ENCODE results near the gene ZNF397. TPM values are rescaled to one million over a fixed set of nuclear protein-coding genes. Genes with fewer than 3 reads are reported as not detected.

Gene ZNF397
- total RNA-seq, 4 donors from 2014 or later: 25.4 to 38.0 (median 29.6) TPM

DNA sequence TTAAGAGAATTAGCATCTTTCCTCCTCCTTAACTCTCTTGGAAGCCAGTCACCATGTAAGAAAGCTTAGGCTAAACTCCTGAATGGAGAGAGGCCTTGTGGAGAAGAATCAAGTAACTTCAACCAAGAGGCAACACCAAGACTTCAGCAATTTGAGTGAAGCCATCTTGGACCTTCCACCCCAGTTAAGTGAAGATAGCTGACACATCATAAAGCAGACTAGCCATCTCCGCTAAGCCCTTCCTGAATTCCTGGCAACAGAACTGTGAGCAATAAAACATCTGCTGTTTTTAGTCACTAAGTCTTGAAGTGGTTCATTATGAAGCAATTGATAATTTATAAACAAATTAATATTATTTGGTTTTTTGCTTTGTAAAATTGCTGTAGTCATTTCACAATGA, 1.5 kb upstream of the ZNF397 start:
- peaks cover 0 to 19% (median 0%) of the 10 kb centered on the region in 3 donors for H3K36me3 ChIP-seq

GRCh38 chr18:35241448-35241804, 592 bp downstream of the ZNF397 start:
- Histone ChIP-seq H3K4me1 (peaks cover 0 to 8% (median 4%) of the 10 kb centered on the region in 4 donors), H3K27me3 (no peaks in the 10 kb centered on the region), H3K9me3 (no peaks in the 10 kb centered on the region), H3K36me3 (peaks cover 0 to 40% (median 0%) of the 10 kb centered on the region in 3 donors), H3K4me3 (peak overlapping the region; percentile 54 to 96 (median 78)), H3K27ac (peak overlapping the region; percentile 93 to 98 (median 96))
- TF ChIP-seq POLR2A (IDR thresholded peaks at IDR 0.05): no peak
- TF ChIP-seq, protein P1, sequence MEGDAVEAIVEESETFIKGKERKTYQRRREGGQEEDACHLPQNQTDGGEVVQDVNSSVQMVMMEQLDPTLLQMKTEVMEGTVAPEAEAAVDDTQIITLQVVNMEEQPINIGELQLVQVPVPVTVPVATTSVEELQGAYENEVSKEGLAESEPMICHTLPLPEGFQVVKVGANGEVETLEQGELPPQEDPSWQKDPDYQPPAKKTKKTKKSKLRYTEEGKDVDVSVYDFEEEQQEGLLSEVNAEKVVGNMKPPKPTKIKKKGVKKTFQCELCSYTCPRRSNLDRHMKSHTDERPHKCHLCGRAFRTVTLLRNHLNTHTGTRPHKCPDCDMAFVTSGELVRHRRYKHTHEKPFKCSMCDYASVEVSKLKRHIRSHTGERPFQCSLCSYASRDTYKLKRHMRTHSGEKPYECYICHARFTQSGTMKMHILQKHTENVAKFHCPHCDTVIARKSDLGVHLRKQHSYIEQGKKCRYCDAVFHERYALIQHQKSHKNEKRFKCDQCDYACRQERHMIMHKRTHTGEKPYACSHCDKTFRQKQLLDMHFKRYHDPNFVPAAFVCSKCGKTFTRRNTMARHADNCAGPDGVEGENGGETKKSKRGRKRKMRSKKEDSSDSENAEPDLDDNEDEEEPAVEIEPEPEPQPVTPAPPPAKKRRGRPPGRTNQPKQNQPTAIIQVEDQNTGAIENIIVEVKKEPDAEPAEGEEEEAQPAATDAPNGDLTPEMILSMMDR (IDR thresholded peaks at IDR 0.05): no peak
- no peak for DNase-seq

More for the DNA sequence above, 1.5 kb upstream of the ZNF397 start:
- no peaks in the 10 kb centered on the region for H3K27me3 ChIP-seq
- H3K27ac ChIP-seq: no peak overlapping the region
- no peak for DNase-seq
- no peak overlapping the region for H3K4me3 ChIP-seq
- no peaks in the 10 kb centered on the region for H3K9me3 ChIP-seq
- TF ChIP-seq, protein P1 (IDR thresholded peaks at IDR 0.05): no peak
- TF ChIP-seq POLR2A (IDR thresholded peaks at IDR 0.05): no peak
- peaks cover 0 to 8% (median 4%) of the 10 kb centered on the region in 4 donors for H3K4me1 ChIP-seq

DNA sequence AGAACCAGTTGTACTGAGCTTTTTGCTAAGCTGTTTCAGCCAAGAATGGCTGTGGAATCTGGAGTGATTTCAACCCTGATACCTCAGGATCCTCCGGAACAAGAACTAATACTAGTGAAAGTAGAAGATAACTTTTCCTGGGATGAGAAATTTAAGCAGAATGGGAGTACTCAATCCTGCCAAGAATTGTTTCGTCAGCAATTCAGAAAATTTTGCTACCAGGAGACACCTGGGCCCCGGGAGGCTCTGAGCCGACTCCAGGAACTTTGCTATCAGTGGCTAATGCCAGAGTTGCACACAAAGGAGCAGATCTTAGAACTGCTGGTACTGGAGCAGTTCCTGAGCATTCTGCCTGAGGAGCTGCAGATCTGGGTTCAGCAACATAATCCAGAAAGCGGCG, 1.6 kb downstream of the ZNF397 start:
- no peak for TF ChIP-seq POLR2A (IDR thresholded peaks at IDR 0.05)
- TF ChIP-seq, protein P1 (IDR thresholded peaks at IDR 0.05): no peak
- Histone ChIP-seq H3K9me3 (no peaks in the 10 kb centered on the region), H3K27me3 (no peaks in the 10 kb centered on the region), H3K4me1 (peaks cover 0 to 8% (median 4%) of the 10 kb centered on the region in 4 donors), H3K4me3 (no peak overlapping the region), H3K27ac (no peak overlapping the region), H3K36me3 (peaks cover 0 to 40% (median 0%) of the 10 kb centered on the region in 3 donors)
- no peak for DNase-seq

DNA sequence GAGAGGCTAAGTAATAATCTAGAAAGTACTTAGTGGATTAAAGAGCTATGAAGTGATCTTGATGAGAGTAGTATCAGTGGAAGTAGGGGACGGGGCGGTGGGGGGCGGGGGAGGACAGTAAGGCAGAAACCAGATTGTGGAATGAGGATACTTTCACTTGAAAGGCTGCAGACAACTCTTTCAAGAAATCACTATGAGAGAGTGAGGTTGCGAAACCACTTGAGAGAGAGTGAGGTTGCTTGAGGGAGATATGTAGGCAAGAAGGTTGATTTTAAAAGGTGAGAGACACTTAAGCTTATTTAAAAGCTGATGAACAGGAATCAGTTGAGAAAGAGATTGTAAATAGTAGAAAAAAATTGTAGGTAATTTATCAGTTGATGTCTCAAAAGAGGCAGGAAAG, 3.8 kb downstream of the ZNF397 start:
- Histone ChIP-seq H3K36me3 (peaks cover 0 to 56% (median 0%) of the 10 kb centered on the region in 3 donors), H3K4me1 (peaks cover 0 to 8% (median 4%) of the 10 kb centered on the region in 4 donors), H3K4me3 (no peak overlapping the region), H3K9me3 (no peaks in the 10 kb centered on the region), H3K27ac (no peak overlapping the region), H3K27me3 (no peaks in the 10 kb centered on the region)
- no peak for TF ChIP-seq POLR2A (IDR thresholded peaks at IDR 0.05)
- TF ChIP-seq, protein P1 (IDR thresholded peaks at IDR 0.05): no peak
- no peak for DNase-seq

DNA sequence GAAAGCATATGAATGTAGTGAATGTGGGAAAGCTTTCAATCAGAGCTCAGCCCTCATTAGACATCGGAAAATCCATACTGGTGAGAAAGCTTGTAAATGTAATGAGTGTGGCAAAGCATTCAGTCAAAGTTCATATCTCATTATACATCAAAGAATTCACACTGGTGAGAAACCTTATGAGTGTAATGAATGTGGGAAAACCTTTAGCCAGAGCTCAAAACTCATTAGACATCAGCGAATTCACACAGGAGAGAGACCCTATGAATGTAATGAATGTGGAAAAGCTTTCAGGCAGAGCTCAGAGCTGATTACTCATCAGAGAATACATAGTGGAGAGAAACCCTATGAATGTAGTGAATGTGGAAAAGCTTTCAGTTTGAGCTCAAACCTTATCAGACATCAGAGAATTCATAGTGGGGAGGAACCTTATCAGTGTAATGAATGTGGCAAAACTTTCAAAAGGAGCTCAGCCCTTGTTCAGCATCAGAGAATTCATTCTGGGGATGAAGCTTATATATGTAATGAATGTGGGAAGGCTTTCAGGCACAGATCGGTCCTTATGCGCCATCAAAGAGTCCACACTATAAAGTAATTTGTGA, 5.0 kb downstream of the ZNF397 start:
- no peak for TF ChIP-seq POLR2A (IDR thresholded peaks at IDR 0.05)
- TF ChIP-seq, protein P1 (IDR thresholded peaks at IDR 0.05): no peak
- Histone ChIP-seq H3K4me1 (peaks cover 0 to 7% (median 2%) of the 10 kb centered on the region in 4 donors), H3K36me3 (peaks cover 0 to 56% (median 0%) of the 10 kb centered on the region in 3 donors), H3K9me3 (no peaks in the 10 kb centered on the region), H3K27ac (no peak overlapping the region), H3K4me3 (no peak overlapping the region), H3K27me3 (no peaks in the 10 kb centered on the region)
- DNase-seq: no peak

Measured in Peyer's patch (tissue), 4 donors.